HG02943 (cell line): ENCODE results near the gene NBPF9.
"Not testable (repeated sequence)": the region's sequence is repeated elsewhere in the genome, so short reads cannot be mapped to it uniquely, and the experiment has no call there.

ENCODE experiments used
- ATAC-seq: cut with Tn5 transposase; IDR thresholded peaks from one replicate; pipeline ENCODE4 v1.9.1; 2021; ENCODE audit warnings: mild to moderate bottlenecking, low read depth, moderate library complexity; ENCODE audit not compliant: unreplicated experiment

The NBPF9 gene

GRCh38 chr1:149103109-149104081, at the start of gene NBPF9:
Gene NBPF9 (minus strand): TSS chr1:149103551. CDS start chr1:149082139, 21,412 bp downstream.
- peak; percentile 74 for ATAC-seq

DNA sequence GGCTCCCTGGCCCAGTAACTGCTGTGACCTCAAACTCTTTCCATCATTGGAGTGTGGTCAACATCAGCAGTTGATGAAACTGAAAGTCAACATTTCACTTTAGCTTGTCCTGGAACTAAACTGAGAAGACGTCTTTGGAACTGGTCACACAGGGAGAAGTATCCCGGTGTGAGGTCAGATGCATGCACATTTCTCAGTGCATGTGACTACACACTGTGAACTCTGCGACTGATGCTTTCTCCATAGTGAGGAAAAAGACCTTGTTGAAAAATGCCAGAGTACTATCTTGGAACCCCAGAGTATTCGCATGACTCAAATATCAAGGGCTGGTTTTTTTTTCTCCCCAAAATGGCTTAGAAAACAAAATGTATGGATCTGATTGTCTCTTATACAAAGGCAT, 46.6 kb upstream of the NBPF9 start:
- not testable (repeated sequence) for ATAC-seq

DNA sequence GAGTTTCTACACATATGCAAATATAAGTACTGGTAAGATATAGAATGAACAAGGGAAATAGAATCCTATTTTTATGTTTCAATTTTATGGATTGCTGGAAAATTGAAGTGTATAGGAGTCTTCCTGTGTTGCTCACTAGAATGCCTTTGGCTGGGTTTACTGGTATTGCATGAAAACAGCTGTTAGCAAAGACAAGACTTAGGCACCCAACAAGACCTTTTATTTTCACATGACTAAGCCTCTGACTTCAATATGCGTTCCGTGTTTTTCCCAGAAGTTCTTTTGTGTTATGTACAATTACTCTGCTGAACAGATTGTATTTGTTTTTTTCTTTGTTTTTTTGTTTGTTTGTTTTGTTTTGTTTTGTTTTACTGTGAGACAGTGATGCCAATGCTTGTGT, 34.2 kb upstream of the NBPF9 start:
- ATAC-seq = not testable (repeated sequence)

GRCh38 chr1:149130938-149131337, 27.6 kb upstream of the NBPF9 start:
- ATAC-seq = not testable (repeated sequence)

- not testable (repeated sequence) for ATAC-seq
Measured at GRCh38 chr1:149129245-149129644, 25.9 kb upstream of the NBPF9 start.

- not testable (repeated sequence) for ATAC-seq
Measured at GRCh38 chr1:149126555-149127145, 23.3 kb upstream of the NBPF9 start.

DNA sequence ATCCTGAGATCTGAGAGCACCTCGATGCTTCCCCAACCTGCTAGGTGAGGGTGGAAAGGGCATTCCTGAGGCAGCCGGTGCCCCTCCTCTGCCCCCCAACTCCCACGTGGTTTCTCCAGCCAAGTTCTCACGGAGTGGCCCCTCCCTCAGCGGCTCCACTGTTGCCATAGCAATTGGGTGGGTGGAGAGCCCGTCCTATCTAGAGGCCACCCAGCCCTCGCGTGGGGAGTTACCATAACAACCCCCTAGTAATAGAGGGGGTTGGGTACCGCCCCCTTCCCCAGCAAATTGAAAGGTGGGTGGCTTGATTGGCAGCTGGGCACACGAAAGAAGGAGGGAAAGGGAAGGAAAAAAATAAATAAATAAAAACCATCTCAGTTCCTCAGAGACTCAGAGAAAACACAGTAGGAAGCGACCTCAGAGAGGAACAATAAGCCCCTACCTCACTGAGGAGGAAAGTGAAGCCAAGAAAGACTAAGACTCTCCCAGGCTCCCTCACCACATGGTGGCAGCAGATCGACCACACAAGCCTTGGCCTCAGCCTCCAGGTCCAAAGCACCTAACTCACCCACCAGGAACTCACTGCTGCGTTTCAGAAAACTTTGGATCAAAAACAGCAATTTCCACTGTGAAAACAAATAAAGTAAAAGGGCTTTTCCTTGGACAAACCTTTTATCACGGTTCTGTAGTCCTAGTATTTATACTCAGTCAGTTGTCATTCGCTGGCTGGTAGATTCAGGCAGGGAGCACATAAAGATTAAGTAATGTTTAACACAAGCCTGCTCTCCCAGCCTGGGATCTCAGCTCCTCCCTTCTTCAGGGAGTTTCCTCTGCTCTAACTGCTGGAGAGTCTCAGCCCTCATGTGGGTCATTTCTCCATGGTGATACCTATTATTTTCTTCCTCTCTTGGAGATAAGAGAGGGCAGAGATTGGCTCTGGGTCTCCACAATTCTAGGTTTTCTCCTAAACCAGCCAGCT, 20.9 kb upstream of the NBPF9 start:
- ATAC-seq = not testable (repeated sequence)

GRCh38 chr1:149112828-149113227, 9.5 kb upstream of the NBPF9 start:
- ATAC-seq = not testable (repeated sequence)

DNA sequence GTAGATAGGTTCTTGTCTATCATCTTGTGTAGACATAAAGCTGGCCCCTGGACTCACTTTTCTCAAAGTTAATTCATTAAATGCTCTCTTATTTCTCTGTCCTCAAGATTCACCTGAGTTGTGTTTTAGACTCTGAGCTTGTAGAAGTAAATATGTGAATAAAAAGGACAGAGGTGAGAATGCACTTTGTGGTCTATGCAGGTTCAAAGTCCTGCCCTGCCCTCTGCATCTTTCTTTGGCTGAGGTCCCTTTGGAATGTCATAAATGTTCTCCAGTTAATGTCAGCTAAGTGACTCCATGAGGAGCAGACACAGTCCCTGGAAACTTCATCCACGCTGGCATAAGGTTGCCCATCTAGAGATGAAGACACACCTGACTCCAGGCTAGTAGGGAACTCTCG, 7.0 kb upstream of the NBPF9 start:
- ATAC-seq = not testable (repeated sequence)

DNA sequence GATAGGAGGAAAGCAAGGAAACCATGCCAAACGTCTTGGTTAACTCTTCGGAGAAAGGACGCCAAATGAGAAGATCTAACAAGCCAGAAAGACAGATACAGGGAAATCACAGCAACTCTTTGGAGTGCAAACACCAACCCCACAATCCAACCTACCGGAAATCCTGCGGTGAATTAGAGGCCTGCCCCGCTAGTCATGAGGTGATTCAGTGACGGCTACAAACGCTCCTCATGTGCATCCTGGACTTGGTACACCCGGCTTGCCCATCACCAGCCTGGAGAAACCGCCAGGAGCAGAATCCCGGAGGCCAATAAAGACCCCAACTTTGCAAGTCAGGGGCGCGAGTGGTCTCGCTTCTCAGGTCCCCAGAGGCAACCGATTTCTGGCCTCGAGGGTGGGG, 777 bp downstream of the NBPF9 start:
- peak; percentile 37 for ATAC-seq

DNA sequence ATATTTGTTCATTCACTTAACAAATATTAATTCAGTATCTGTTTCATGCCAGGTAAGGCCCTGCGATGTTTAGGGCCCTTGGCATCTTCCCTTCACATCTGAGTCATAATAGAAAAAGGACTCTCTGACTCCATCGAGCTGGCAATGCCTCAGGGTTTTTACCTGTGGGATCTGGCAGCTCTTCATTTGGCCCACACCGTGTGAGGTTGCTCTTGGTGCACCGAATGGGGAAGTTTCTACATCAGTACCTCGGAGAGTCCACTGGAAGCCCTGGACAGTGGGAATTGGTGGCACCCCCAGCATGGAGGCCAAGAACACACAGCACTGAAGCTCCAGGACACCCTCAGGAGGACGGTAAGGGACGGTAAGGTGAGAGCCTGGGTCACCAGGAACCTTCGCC, 5.1 kb downstream of the NBPF9 start:
- ATAC-seq = not testable (repeated sequence)

GRCh38 chr1:149093155-149093554, 10.2 kb downstream of the NBPF9 start:
- not testable (repeated sequence) for ATAC-seq

DNA sequence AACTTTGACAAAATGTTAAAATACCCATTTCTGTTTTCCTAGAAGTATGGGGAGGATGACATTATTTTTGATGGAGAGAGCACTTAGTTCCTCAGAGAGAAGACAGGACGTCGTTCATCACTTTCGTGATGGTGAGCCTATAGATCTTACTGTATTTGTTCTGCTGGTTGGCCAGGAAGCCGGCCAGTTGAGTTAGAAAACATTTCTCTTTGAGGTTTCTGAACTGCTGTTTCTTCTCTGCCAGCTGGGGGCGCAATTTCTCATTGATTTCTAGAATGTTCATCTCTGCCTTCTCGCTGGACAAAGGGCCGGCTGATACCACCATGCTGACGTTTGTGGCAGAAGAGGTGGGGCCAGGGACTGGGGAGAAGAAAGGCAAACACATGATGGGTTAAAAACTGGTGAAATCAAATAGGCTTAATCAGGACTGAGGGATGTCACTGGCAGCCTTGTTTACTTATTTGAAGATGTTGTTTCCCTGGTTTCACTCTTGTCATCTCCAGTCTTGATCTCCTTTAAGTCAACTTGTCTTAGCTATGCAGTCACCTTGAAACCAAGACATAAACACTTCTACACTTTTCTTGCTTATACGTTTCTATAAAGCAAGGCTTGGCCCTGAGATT, 27.7 kb downstream of the NBPF9 start:
- ATAC-seq = not testable (repeated sequence)

- not testable (repeated sequence) for ATAC-seq
Measured at GRCh38 chr1:149064611-149065010, 38.7 kb downstream of the NBPF9 start.

DNA sequence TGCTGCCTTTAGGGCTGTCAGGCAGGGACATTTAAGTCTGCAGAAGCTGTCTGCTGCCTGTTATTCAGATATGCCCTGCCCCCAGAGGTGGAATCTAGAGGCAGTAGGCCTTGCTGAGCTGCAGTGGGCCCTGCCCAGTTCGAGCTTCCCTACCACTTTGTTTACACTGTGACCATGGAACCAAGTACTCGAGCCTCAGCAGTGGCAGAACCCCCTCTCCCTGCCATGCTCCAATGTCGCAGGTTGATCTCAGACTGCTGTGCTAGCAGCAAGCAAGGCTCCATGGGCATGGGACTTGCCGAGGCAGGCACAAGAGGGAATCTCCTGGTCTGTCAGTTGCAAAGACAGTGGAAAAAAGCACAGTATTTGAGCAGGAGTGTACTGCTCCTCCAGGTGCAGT, 60.3 kb downstream of the NBPF9 start:
- ATAC-seq = not testable (repeated sequence)

- not testable (repeated sequence) for ATAC-seq
Measured at GRCh38 chr1:149033916-149034315, 69.4 kb downstream of the NBPF9 start.

DNA sequence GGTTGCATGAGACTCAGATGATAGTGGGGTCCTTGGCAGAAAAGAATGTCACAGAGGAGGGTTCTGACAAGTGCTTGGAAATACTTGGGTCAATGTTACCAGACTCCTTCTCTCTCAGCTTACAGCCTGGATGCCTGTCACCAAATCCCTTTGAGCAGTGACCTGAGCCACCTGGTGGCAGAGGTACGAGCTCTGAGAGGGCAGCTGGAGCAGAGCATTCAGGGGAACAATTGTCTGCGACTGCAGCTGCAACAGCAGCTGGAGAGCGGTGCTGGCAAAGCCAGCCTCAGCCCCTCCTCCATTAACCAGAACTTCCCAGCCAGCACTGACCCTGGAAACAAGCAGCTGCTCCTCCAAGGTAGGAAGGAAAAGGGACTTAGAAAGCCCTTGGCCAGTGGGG, 79.0 kb downstream of the NBPF9 start:
- ATAC-seq = not testable (repeated sequence)

DNA sequence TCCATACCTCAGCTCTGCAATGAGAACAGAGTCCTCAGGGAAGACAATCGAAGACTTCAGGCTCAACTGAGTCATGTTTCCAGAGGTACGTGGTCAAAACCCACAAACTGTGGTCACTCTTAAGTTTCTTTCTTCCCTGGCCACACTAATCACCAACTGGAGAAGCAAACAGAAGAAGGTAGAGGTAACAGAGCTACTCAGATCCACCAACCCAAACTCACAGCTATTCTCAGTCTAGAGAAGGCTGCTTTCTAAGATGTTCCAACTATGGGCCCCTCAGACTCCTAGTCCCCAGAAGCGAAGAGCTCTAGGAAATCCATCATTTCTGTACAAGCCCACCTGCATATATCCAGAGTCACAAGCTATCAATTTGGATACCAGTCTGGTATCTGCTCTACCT, 84.8 kb downstream of the NBPF9 start:
- ATAC-seq = not testable (repeated sequence)

DNA sequence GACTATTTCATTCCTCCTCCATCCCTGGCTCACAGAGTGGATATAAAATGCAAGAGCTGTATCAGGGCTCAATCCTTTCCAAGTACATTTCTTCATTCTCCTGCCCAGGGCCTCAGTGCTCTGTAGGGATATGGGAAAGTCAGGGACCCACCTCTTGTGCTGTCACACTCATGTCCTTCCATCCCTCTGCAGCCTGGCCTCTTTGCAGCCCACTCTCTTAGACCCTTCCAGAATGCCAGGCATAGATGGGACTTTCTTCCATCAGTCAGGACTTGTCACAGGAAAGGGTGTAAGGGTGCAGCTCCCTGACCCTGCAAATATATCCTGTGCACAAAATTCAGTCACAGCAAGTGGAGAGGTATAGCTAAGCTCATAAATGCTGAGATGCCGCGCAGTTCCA, 86.7 kb downstream of the NBPF9 start:
- not testable (repeated sequence) for ATAC-seq

DNA sequence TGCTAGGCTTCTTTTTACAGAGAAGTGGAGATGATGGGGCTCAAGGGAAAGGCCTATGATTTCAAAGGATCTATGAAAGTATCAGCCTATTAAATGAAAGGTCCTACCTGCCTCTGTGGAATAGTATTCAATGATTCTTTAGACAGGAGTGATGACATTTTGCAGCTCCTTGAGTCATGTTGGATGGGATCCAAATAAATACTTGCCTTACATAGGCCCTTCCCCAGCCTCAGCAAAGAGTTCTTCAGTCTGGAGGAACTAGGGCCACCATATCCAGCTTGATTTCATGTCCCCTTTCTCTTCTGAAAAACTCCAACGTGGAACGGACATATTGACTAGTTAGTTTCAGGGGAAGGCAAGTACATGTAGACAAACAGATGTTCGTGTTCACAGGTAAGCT, 87.8 kb downstream of the NBPF9 start:
- not testable (repeated sequence) for ATAC-seq
